GM15510 (cell line): ENCODE data around the gene ZSCAN20.

ENCODE experiments used
- POLR2A ChIP-seq: IDR thresholded peaks from 3 replicates; pipeline ENCODE4 v1.6.1; 2011; ENCODE audit warnings: borderline replicate concordance; ENCODE audit not compliant: insufficient read length; ENCODE audit errors: extremely low read depth

The ZSCAN20 gene

DNA sequence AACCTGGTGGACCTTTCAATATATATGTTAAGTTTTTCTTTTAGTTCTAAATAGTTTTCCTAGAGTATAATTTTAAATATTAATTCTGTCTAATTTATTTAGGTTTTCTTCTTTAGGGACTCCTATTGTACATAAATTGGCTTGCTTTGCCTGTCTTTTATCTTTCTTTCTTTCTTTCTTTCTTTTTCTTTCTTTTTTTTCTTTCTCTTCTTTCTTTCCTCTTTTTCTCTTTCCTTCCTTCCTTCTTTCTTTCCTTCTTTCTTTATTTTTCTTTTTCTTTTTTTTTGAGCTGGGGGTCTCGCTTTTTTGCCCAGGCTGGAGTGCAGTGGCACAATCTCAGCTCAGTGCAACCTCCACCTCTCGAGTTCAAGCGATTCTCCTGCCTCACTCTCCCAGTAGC is 35.2 kb downstream of the ZSCAN20 start:
- no peak for TF ChIP-seq POLR2A

DNA sequence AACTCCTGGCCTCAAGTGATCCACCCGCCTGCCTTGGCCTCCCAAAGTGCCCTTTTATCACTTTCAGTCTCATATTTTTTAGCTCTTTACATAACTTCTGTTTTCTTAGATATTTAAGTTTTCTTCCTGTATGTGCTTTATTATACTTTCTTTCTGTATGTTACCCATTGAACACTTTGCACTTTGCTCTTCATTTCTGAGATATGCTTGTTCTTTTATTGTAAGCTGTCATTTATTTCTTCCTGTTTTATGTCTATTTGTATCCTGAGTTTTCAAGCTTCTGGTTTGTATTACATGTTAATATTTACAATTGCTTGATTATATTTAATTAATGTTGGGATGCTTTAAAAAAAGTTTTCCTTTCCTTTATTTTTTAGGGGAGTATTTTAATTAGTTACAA is 35.7 kb downstream of the ZSCAN20 start:
- no peak for TF ChIP-seq POLR2A

DNA sequence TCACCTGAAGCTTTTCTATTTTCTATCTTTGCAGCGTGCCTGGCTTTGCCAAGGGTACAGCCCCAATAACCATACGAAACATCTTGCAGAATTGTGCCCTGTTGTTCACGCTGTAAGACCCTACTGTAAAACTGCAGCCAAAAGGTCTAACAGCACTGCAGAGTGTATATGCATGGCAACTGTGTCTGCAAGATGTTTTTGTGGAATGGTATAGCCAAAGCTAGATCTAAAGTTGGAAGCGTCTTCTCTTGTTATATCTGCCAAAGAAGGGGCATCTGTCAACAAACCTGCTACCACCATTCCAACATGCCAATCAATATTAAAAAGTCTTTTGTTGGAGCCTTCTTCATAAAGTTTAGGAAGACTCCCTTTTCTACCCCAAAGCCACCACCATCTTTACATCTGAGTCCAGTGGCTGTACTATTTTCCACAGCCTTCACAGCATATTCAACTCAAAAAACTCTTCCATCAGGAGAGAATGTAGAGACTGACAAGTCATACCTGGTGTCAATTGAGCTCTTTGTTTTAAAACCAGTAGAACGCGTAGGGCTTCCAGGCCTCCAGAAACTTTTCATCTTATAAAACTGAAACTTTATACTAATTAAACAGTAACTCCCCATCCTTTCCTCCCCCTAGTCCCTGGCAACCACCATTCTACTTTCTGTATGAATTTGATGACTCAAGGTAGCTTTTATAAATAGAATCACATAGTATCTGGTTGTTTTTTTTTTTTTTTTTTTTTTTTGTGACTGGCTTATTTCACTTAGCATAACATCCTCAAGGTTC is 40.0 kb downstream of the ZSCAN20 start:
- no peak for TF ChIP-seq POLR2A

DNA sequence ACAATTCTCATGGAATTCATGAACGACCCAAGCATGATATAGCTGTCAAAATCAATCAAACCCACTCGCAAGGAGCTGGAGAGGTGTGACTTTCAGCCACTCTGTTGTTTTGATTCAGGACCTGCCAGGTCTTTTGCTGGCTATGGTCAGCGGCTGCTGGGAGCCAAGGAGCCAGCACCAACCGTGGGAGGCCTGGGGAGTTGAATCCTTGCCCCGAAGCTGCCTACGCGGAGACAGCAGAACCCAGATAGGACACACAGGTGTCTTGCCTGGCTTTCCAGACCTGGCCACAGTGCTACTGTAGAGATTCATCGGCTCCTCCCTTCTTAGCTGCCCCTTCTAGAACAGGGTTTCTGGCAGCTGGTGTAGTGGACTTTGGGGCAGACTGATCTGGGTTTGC is 42.7 kb downstream of the ZSCAN20 start:
- TF ChIP-seq POLR2A, result no peak

DNA sequence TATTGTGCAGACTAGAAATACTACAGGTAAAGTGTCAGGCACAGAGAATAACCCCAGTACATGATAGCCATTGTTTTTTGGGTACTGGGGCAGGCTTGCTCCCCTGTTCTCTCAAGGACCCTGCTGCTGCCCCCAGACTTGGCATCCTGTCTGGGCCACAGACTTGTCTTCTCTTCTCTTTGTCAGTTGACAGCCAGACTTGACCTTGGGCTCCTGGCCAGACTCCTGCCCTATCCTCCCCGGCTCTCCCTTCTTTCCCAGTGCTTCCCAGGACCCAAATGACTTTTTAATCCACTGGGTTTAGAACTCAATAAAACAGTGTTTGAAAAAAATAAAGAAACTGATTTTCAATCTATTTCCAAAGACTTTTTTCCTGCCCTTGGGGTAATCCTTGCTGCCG is 43.2 kb downstream of the ZSCAN20 start:
- TF ChIP-seq POLR2A, result no peak

DNA sequence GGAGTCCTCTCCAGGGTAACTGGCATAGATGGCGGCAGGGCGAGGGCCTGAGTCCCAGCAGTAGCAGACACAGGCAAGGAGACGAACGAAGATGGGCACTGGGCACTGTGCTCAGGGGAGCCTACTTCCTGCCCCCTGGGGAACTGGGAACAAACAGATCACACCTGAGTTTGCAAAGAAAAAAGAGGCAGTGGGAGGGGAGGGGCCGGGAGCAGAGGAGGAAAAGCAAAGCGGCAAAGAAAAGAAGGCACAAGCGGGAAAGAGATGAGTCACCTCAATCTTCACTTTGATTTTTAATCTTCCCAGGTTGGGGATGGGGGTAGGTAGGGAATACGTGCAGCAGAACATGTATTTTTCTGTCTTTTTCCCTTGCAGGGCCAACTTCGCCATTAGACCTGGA is 44.0 kb downstream of the ZSCAN20 start:
- TF ChIP-seq POLR2A, result no peak

DNA sequence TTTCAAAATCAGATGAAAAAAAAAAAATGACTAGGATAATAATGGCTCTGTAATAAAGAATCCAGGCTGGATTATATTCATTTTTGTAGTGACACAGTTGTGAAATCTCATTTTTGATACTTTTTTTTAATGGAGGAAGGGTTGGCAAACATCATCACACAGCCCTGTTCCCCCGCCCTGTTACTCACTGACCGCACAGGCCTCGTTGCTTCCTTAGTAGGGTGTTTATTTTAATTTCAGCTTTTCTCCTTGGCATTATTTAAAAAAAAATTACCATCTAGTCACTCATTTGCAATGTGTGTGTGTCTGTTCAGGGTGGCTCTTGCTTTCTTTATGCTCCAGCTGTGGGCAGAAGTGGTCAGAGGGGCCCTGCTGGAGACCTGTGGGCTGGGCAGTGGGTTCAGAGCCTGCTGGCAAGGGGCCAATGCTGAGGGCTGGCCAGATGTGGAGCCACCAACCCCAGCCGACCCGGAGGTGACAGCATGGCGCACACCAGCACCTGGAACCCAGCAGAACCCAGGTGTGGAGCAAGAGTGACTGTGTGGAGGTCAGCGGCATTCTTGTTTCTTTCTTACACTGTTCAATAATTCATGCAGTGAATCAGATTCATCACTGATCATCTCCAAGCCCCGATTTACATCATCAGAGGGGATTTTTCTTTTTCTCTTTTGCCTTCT is 44.6 kb downstream of the ZSCAN20 start:
- TF ChIP-seq POLR2A, result no peak

DNA sequence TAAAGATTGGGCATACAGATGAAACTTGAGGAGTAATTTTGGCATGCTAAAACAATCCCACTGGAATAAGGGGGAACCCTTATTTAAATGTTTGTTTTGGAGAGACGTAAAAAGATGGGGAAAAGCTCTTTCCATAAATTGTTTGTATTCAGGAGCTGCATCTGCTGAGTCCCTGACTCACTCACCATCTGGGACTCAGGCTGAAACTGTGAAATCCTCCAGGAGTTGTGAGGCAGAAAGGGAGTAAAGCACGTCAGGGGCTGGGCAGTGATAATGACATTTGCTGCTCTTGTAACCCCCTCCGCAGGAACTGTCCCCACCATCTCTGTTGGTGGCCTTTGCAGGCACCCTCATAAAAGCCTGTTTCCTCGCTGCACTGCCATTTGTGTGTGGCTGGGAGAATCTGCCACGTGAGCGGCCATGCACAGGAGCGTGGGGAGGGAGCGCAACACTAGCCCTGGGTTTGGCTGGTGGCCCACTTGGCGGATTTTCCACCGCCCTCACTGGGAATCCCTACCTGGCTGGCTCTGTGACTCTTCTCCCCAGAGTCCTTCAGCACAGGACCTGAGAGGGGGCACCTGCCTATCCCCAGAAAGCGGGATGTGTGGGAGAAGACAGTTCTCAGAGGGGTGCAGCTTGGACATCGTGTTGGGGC is 45.3 kb downstream of the ZSCAN20 start:
- no peak for TF ChIP-seq POLR2A

DNA sequence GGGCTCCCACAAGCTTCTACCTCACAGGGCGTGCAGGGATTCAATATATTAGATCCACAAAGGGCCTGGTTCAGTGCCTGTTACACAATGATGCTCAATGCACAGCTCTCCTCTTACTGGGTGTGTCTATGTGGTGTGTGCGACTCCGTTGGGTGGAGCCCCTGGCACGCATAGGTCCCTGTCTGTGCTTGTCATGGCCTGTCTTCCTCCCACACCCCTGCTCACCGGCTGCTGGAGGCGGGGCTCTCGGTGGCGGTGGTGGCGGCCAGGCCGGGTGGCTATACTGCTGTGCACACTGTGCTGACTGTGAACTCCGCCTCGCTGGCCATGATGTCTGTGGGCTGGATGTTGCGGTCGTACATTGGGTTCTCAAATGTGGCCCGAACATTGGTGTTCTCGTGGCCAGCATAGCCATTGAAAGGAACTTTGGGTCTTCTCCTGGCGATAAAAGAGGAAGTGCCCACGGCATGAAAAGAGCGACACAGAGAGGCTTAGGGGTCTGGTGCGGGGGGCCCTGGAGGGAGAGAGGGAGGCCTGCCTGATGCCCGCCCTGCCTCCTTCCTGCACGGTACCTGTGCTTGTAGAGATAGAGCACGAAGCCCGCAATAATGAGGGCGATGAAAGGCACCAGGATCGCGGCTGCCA is 46.9 kb downstream of the ZSCAN20 start:
- TF ChIP-seq POLR2A, result no peak

DNA sequence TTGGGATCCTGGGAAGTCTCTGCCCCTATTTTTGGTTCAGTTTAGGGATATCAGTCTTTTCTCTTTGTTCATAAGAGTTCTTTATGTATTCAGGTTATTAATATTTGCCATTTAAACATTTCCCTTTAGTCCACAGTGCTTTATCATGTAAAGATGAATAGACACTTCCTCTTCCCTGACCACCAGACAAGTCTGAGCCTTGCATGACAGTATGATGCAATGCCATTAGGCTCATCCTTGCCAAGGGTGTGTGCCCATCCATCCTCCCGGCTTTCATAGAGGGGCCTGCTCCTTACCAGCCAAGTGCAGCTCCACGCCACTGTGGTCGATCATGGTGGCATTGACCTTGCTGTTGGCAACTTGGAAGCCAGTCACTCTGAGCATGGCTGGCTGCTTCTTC is 52.1 kb downstream of the ZSCAN20 start:
- no peak for TF ChIP-seq POLR2A

DNA sequence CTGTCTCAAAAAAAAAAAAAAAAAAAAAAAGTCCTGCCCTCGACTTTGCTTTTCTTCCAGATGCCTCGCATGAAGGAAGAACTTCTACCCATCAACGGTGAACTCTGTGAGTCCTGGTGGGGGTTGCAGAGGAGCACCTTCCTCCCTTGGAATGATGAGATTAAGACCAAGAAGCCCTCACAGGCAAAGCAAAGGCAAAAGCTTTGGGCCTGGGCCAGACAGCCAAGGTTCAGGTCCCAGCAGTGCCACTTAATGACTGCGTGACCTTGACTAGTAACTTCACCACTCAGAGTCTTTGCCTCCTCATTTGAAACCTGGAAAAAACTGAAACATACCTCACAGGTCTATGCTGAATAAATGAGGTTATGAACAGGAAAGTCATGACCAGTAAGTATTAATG is 55.5 kb downstream of the ZSCAN20 start:
- TF ChIP-seq POLR2A, result no peak

DNA sequence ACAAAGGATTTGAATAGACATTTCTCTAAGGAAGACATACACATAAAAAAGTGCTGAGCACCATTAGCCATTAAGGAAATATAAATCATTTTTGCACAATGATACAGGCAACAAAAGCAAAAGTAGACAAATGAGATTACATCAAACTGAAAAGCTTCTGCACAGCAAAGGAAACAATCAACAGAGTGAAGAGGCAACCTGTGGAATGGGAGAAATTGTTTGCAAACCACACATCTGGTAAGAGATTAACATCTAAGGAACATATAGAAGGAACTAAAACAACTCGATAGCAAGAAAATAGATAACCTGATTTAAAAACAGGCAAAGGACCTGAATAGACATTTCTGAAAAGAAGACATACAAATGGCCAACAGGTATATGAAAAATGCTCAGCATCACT is 57.5 kb downstream of the ZSCAN20 start:
- TF ChIP-seq POLR2A, result no peak

DNA sequence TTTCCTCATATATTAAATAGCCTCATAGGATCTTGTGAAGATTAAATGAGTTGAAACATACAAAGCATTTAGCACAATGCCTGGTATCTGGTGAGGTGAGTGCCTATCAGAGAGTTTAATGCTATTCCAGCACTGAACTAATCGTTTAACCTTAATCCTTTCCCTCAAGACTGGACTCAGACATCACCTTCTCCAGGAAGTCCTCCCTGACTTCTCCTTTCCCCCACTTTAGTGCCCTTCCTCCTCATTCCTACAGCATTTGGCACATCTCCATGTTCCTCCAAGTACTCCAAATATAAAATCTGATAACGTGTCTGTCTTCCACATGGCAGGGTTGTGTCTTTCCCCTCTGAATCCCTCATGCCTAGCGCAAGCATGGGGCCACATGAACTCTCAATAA is 59.8 kb downstream of the ZSCAN20 start:
- no peak for TF ChIP-seq POLR2A

DNA sequence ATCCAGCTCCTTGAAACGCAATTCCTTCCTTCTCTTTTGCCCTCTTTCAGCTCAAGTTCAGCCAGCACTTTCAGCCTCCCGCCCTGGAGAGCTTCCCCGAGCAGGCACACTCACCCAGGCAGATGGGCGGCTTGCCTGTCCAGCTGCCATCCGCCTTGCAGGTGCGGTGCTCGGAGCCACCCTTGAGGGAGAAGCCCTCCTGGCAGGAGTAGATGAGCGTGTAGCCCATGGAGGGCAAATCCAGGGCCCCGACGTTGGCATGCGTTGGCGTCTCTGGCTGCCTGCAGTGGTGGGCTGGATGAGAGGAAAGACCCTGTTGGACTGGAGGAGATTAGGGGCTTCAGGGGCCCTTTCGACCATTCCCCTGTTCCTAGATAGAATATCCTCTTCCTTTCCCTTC is 60.5 kb downstream of the ZSCAN20 start:
- TF ChIP-seq POLR2A, result no peak

DNA sequence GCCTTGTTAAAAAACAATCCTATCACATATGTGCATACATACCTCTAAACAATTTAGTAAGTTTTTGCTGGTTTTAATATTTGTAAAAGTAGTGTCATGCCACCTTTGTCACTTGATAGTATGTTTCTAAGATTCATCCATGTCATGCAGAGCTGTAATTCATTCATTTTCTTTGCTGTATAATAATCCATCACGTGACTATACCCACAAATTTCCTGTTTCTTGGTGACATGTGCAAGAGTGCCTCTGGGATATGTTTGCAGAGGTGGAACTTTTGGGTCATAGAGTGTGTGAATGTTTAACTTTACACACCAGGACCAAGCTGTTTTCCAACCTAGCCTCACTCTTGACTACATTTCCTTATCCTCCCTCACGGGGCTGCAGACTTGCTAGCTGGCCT is 62.9 kb downstream of the ZSCAN20 start:
- TF ChIP-seq POLR2A, result no peak

DNA sequence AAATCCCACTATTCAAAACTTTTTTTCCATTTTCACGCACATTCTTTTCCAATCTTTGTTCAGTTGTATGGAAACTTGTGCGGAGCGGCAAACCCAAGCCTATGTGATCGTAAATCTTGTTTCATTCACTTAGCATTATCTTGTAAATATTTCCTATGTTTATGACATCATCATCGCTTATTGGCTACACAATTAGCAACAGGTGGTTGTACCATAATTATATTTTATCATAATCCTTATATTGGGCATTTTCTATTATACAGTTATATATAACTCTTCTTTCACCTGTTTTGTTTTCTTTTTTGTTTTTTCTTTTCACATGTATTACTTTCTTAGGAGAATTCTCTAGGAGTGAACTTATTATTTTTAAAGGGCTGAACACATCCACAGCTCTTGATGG is 65.4 kb downstream of the ZSCAN20 start:
- TF ChIP-seq POLR2A, result no peak

DNA sequence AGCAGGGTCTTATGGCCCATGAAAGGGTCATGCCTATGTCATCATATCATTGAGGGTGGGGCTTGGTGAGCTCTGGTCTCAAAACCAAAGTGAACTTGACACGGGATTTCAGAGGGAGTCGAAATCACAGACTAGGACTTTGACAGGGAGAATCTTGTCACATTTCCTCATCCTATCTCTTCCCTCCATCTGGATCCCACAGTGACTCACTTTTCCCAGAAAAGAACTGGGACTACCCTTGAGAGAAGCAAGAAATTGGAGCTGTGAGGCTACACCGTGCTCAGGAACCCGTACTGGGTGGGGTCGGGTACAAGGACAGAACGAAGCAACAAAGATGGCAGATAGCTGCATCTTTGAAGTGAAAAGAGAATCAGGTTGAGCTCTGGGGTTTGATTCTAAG is 69.5 kb downstream of the ZSCAN20 start:
- TF ChIP-seq POLR2A, result no peak
